ENCODE data around the gene BAHCC1. TPM values are rescaled to one million over a fixed set of nuclear protein-coding genes. Genes with fewer than 3 reads are reported as not detected.

BAHCC1 gene
- total RNA-seq, 1 experiment from 2014 or later = 29.8 TPM

GRCh38 chr17:81470944-81471817, 75.9 kb downstream of the BAHCC1 start:
- Mint-ChIP-seq H3K36me3 (no peaks in the 10 kb centered on the region), H3K9me3 (peaks cover 3% of the 10 kb centered on the region; the same call in 1 of the 2 replicates), H3K4me3 (no peak overlapping the region), H3K27ac (no peak overlapping the region), H3K4me1 (no peaks in the 10 kb centered on the region), H3K27me3 (ENCODE audit: low read depth) (no peaks in the 10 kb centered on the region; the same call in none of the 2 replicates)
- TF ChIP-seq ERG (CRISPR knock-in tag; IDR thresholded peaks at IDR 0.05) (no peak), NFYB (CRISPR knock-in tag; conservative IDR thresholded peaks at IDR 0.05; ENCODE audit: low read depth) (no peak), ATF2 (CRISPR knock-in tag; IDR thresholded peaks at IDR 0.05; ENCODE audit: borderline replicate concordance, low read depth) (no peak), PRDM15 (CRISPR knock-in tag; IDR thresholded peaks at IDR 0.05) (no peak), AFF4 (CRISPR knock-in tag; IDR thresholded peaks at IDR 0.05; ENCODE audit: borderline replicate concordance) (no peak), STAT6 (CRISPR knock-in tag; conservative IDR thresholded peaks at IDR 0.05; ENCODE audit: low read depth) (no peak), ZNF281 (CRISPR knock-in tag; IDR thresholded peaks at IDR 0.05) (no peak), ZNF512 (CRISPR knock-in tag; IDR thresholded peaks at IDR 0.05; ENCODE audit: borderline replicate concordance) (no peak)
- ATAC-seq (no peak), DNase-seq (ENCODE audit: low spot score) (no peak)
- ChIA-PET POLR2A (no interaction called here), CTCF (interaction anchor here (0.9 to 2.9 kb wide), 3 partner anchors 11 to 31 kb away, joined by 4 to 11 read pairs (median 5); no protein-coding TSS in a partner anchor)
